Esophagus squamous epithelium (tissue), 4 donors: ENCODE measurements around the gene MCC.

Experiments
- POLR2A ChIP-seq, 4 donors: fragments of 450-650 bp; IDR thresholded peaks; one replicate each; pipeline ENCODE4 v1.6.1; 2017; ENCODE audit warnings: antibody characterized with exemption in 4 of 4, mild to moderate bottlenecking in 4 of 4, moderate library complexity in 3 of 4
- TF ChIP-seq, protein P1 (sequence below), 6 experiments: fragments of 450-650 bp in 4 of 6; fragments of 200-600 bp in 2 of 6; sonication (generic) in 2 of 6; IDR thresholded peaks; one replicate each; pipeline ENCODE4 v1.5.1; 2016 to 2019; ENCODE audit warnings: antibody characterized with exemption in 6 of 6, mild to moderate bottlenecking in 4 of 6, moderate library complexity in 4 of 6

- TF ChIP-seq POLR2A (IDR thresholded peaks at IDR 0.05): no peak
- TF ChIP-seq, protein P1, sequence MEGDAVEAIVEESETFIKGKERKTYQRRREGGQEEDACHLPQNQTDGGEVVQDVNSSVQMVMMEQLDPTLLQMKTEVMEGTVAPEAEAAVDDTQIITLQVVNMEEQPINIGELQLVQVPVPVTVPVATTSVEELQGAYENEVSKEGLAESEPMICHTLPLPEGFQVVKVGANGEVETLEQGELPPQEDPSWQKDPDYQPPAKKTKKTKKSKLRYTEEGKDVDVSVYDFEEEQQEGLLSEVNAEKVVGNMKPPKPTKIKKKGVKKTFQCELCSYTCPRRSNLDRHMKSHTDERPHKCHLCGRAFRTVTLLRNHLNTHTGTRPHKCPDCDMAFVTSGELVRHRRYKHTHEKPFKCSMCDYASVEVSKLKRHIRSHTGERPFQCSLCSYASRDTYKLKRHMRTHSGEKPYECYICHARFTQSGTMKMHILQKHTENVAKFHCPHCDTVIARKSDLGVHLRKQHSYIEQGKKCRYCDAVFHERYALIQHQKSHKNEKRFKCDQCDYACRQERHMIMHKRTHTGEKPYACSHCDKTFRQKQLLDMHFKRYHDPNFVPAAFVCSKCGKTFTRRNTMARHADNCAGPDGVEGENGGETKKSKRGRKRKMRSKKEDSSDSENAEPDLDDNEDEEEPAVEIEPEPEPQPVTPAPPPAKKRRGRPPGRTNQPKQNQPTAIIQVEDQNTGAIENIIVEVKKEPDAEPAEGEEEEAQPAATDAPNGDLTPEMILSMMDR (IDR thresholded peaks at IDR 0.05): no peak
Measured at GRCh38 chr5:113357696-113358476, 130.4 kb downstream of the MCC start.
